ENCODE results near the gene DMD.

DMD gene

DNA sequence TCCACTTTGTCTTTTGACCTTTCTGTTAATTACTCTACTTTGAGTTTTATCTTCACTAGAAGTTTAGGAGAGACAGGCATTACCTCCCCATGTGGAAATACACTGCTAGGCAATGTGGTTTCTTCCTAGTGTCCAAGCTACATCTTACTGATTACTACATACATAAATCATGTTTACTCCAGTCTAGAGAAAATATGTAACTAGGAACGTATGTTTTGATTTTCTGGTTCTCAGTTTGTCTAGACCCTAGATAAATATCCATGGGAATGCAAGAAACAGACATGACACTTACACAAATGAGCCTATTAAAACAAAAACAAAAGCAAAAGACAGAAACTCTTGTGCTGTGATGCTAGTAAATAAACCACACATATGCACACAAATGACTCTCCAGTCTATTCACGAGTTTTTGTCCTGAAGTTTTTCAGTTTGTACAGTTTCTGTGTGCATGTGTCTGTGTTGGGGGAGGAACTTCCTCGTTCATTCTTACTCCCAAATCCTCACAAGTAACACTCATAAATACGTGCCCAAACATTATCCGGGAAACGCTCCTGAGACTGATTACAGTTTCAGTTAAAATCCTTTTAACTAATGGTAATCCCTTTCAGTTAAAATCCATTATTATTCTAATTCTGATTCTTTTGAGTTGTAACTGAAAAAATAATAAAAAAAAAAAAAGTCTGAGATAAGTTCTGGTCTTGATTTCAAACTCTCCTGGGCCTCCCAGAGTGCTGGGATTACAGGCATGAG is 1856.0 kb downstream of the DMD start:
- DNase-seq (ENCODE audit: low read depth, low spot score), result no peak

DNA sequence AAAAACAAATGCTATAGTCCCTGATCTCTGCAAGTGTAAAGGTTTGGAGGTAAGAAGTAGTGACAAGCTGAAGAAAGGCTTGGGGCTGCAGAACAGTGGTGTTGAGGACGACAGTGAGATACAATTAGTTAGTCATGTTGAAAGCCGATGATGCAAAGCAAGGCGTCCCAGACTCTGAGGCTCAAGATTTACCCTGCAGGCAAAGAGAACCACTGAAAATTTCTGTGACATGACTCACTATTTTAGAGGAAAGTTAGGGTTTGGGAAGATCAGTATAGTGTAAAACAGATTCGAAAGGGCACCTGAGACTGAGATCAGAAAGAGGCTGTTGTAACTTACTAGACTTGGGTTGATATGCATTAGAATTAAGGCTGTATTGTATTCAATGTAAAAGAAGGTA is 1858.3 kb downstream of the DMD start:
- DNase-seq (ENCODE audit: low read depth, low spot score), result no peak

DNA sequence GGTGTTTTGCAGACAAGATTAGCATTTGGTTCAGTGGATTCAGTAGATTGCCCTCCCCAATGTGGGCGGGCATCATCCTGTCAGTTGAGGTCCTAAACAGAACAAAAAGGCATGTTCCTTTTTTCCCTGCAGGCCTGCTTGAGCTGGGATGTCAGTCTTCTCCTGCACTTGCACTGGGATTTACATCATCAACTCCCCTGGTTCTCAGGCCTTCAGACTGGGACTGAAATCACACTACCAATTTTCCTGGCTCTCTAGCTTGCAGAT is 1860.6 kb downstream of the DMD start:
- no peak for DNase-seq (ENCODE audit: low read depth, low spot score)

DNA sequence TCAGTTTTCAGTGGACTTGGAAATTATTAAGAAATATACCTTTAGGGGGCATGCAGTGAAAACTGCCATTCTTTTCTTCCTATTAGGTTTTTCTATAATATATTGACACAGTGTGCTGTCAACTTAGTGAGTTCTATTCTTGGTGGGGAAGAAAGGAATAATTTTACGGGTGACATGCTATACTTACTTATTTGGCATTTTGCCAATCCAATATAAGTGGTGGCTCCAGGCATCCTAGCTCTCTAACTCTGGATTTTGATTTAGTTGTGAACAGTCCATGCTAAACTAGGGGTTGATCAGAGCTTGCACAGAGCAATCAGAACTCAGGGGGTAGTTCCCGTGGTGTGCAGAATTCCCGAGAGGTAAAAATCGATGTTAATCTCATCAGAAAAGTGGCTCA is 1861.8 kb downstream of the DMD start:
- DNase-seq (ENCODE audit: low read depth, low spot score), result no peak

DNA sequence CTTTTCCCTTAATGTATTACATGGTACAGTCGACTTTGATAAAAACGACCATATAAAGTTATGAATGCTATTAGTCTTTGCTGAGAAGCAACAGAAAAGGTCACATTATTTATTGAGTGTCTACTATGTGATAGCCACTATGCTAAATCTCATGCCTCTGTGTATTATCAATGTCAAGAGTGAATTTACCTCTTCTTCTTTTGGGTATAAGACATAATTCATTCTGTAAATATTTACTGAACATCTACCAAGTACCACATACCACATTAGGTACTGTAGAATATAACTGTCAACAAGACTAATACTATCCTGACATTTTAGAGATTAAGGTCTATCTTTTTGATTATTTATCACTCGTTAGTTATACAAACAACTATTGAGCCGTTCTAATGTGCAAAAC is 1870.8 kb downstream of the DMD start:
- DNase-seq (ENCODE audit: low read depth, low spot score), result no peak

DNA sequence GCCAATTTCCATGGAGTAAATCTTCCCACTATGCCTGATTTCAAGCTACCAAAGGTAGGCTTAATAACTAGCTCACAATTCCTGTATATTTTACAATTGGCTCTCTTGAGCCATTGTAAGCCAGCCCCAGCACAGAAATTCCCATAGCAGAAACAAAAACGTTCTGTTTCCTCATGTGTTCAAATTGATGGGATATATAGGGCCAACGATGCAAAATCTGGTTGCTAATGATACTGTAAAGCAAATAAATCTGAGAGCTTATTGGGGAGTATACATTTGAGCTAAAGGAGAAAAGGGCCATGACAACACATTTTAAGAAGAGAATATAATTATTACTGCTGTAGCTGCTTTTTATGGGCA is 1872.4 kb downstream of the DMD start:
- DNase-seq (ENCODE audit: low read depth, low spot score), result no peak

DNA sequence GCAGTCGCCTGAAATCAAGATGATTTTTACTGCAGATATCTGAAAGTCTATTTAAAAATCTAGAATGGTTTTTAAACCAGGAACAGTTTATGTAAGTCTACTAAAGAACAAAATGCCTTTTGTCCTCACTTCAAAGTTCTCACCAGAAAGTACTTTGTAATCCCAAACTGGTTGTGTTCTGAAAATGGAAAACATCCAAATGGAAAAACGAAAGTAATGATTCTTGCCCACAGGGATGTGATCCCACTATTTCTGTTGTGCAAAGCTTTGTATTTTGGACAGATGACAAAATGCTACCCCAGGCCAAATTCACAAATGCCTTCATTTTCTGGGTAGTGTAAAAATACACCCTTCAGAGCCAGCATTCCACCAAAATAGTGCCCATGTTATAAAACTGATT is 1874.0 kb downstream of the DMD start:
- DNase-seq (ENCODE audit: low read depth, low spot score), result no peak

DNA sequence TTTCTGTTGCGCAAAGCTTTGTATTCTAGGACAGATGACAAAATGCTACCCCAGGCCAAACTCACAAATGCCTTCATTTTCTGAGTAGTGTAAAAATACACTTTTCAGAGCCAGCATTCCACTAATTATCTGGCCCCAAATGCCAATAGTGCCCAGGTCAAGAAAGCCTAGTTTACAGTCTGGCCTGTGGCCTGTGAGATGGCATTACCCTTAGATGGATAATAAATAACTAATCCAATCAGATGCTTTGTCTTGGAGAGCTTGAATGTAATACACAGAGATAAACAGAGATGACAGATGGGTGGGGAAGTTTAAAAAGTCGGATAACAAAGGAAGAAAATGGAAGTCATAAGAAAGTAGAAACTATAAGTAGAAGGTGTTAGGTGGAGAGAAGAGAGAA is 1874.9 kb downstream of the DMD start:
- DNase-seq (ENCODE audit: low read depth, low spot score), result no peak

DNA sequence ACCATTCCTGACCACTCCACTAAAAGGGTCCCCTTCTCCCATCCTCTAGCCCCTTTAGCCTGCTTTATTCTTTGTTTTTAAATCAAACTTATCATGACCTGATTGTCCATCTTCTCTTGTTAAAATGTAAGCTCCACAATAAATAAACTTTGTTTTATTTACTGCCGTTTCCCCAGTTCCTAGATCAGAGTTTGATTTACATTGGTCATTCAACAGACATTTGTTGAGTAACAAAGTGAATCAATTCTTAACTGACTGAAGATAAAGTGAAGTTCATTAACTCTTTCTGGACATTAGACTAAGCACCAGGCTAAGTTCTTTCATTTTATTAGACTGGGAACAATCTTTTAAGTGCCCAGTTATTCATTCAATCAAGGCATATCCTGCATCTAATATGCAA is 1876.4 kb downstream of the DMD start:
- DNase-seq (ENCODE audit: low read depth, low spot score), result no peak

DNA sequence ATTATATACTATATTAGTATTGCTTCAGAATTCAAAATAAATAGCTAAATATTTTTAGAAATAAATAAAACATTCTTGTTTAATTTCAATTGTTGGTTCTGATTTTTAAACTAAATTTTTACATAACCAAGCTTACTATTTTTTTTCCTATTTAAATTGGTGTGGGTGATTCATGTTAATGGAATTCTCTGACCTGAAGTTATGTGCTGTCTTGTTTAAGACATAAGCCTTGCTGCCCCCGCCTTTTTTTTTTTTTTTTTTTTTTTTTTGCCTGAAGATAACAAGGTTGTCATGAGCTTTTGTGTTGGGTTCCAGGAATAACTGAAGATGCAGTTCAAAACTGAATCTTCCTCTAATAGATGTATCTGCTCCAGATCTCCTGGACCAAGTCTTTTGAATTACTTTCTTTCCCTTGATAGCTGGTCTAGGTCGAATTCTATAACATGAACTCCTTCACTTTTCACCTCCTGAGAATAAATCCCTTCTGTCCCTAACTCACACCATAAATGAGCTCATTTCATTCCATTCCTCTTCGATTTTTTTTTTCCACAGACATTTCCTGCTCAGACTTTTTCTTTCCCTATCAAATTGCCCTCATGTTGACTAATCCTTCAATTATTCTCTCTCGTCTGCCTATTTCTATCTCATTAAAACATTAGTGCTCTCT is 1878.1 kb downstream of the DMD start:
- DNase-seq (ENCODE audit: low read depth, low spot score), result no peak

DNA sequence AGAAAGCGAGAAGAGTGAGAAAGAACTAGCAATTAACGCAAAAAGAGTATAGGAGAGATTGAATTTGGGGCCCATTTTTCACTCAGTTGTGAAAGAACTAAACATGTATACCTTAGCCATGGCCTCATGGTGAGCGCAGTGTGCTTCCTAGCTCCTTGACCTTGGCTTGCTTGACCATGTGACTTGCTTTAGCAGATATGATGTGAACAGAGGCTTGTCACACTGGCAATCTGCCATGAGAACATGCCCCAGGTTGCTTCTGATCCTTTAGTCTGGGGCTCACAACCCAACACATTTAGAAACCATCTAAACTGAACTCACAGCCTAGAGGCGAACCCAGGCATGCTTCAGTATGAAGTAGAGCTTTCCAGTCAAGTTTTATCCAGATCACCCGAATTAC is 1879.4 kb downstream of the DMD start:
- DNase-seq (ENCODE audit: low read depth, low spot score), result no peak

DNA sequence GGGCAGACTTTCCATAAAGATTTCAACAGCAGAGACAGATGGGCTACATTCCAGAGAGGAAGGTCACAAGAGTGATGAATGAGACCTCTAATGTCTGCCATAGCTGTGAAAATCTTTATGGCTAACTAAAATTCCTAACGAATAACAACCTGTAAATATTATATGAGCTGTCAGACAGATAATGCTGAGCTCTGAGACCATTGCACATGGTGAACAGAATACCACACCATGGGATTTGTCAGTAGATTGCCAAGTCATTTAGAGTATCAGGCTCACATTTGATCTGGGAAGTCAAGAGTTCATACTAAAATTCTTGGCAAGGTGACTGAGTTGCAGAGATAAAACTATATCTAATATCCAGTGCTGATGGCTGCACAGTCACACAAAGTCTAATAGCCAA is 1880.3 kb downstream of the DMD start:
- DNase-seq (ENCODE audit: low read depth, low spot score), result no peak

DNA sequence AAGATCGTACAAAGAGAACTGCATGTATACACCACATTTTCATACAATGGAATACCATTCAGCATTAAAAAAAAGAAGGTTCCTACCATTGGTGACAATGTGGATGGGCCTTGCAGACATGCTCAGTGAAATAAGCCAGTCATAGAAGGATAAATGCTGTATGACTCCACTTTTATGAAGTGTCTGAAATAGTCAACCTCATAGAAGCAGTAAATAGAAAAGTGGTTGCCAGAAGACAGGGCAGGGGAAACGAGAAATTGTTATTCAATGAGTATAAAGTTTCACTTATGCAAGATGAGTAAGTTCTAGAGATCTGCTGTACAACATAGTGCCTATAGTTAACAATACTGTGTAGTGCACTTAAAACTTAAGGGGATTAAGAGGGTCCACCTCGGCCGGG is 1882.1 kb downstream of the DMD start:
- DNase-seq (ENCODE audit: low read depth, low spot score), result no peak

DNA sequence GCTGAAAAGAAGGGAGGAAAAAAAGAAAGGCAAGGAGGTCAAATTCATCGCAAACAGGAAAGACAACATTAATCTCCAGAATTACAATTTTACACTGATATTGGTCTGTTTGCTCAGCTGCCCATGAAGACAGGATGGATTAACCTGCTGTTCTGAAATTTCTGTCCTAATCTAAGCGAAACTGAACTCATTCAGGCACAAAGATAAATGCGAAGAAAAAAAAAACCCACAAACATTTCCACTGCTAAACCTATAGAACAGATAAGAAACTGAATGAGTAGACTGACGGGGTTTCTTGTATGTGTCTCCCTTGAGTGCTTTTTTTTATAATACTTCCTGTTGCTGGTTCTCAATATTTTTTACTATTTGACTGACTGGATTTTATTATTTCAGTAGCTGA is 1887.7 kb downstream of the DMD start:
- no peak for DNase-seq (ENCODE audit: low read depth, low spot score)

DNA sequence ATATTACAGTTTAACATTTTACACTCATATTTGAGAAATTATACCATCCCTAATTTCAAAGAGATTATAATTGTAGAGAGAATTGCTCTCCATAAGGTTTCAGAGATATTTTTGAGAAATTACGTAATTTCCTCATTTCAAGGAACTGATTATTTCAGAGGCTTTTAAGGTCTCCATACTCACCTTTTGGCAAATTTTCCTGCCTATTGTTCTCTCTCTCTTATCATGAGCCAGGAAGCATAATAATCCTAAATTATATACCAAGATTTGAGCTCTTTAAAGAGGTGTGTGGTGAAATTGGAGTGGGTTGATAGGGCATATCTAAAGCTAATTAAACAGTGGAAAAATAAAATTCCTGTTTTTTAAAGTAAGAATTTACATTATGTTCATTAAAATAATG is 1890.6 kb downstream of the DMD start:
- DNase-seq (ENCODE audit: low read depth, low spot score), result no peak

DNA sequence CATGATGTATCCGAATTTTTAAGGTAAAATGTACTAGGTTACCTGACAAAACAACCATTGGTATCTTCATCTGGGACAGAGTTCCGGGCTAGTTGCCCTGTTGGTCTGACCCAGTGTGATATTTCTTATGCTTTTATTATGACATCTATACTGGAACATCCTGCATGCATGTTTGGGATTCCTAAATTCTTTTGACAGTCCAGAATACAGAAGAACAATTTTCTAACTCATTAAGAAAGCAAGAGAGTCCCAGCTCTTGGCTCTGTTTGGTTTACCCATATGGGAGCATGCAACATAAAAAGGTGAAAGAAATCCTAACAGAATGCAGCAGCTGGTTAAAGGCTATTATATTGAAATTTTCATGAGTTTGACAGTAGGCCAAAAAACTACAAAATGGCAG is 1891.8 kb downstream of the DMD start:
- DNase-seq (ENCODE audit: low read depth, low spot score), result no peak

DNA sequence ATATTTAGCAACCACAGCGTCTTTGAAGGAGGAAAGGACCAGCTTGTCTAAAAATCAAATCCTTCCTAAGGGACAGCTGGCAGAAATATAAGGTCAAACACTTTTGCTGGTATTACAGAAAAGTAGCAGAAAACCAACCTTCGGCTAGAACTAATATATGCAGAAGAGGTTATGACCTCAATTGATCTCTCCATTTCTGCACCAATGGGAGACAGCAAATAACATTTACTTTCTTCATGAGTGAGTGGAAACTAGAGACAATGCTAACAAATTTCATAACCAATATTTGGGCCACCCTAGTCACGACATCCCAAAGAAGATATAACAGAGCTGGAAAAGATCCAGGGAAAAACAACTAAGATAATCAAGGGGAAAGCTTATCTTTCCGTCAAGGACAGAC is 1892.5 kb downstream of the DMD start:
- no peak for DNase-seq (ENCODE audit: low read depth, low spot score)

DNA sequence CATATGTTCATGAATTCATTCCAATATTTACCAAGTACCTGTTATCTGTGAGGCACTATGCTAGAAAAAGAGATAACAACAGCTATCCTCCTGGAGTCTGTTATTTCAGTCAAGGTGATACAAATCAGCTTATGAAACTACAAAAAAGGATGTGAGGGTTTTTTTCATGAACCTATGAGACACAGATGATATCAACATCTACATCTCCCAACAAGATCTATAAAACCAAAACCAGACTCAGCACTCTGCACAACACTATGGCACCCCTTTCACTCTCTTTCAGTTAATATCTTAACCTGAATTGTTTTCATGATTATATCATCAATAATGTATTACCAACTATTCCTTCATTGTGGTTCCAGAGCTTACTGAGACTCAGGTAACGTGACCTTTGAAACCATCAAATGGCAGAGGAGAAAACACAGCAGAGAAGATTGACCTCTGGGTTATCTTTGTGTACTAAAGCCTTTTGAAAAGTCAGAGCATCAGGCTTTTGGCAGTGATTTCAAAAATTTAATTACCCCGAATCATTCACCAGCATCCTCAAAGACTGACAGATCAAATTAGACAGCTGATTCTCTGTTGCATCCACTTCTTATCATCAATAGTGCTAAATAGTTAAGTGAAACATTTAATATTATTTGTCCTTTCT is 1894.9 kb downstream of the DMD start:
- no peak for DNase-seq (ENCODE audit: low read depth, low spot score)

DNA sequence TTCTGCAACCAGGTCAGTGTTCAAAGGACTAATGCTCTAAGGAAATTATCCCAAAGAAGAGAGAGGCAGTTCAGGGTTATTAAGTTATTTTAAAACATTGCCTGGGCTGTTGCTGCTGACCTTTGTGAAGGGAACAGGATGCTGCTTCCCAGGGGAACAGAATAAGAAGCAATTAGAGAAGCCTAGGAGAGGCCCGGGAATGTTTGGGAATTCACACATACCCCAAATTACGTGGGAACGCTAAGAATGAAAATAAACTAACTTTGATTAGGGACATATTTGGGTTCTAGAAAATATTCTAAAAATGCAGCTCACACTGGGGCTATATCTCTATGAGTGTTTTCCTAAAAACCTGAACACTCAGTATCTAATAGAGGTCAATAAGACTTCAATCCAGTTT is 1896.4 kb downstream of the DMD start:
- no peak for DNase-seq (ENCODE audit: low read depth, low spot score)

DNA sequence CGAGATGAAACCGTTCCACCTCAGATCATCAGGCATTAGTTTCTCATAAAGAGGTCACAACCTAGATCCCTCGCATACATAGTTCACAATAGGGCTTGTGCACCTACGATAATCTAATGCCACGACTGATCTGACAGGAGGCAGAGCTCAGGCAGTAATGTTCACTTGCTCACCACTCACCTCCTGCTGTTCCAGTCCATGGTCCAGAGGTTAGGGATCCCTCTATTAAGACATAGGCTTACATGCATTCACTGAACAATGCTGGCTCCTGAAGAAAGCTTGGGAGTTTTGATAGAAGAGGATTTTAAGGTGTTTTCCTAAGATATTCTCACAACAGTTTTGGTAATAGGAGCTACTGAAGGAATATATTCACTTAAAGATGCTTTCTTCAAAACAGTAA is 1903.4 kb downstream of the DMD start:
- no peak for DNase-seq (ENCODE audit: low read depth, low spot score)

DNA sequence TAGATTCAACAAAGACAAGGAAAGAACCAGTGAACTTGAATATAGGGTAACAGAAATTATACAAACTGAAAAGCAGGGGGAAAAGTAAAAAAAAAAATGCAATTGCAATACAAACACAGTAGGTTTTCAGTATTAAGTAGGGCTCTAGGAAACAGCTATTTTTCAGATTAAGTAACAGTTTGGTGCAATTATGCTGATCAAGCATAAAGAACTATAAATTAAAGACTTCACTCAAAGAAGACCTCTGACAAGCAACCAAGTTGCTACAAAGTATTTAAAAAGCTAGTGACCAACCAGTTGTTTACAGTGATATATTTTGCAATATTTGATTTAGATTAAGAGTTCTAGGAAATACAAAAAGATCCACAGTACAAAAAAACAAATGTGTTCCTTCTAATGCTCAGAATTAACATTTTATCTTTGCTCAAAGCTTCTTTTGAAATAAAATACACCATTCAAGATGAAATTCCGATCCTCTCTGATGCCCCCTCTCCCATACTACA is 1908.7 kb downstream of the DMD start:
- no peak for DNase-seq (ENCODE audit: low read depth, low spot score)

DNA sequence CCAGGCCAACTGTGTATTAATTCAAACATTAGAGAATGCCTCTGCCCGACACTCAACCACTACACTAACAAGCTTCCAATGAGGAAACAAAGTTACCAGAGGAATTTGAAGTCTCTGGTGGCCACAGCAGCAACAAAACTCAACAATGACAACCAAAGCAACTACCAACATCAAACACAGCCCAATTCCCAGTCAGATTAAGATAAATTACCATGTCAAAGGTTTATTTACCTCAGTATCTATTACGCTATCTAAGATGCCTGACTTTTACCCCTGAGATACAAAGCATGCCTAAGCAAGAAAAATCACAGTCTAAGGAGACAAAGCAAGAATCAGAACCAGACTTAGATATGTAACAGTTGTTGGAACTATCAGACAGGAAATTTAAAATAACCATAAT is 1909.4 kb downstream of the DMD start:
- no peak for DNase-seq (ENCODE audit: low read depth, low spot score)

DNA sequence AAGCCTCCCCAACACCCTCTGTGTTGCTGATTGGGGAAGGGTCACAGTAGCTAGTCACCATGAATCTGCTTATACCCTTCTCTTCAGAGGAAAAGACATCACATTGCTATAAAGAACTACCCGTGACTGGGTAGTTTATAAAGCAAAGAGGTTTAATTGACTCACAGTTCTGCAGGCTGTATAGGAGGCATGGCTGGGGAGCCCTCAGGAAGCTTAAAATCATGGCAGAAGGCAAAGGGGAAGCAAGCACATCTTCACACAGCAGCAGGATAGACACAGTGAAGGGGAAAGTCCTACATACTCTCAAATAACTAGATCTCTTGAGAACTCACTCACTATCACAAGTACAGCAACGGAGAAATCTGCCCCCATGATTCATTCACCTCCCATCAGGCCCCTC is 1910.1 kb downstream of the DMD start:
- DNase-seq (ENCODE audit: low read depth, low spot score), result no peak
